HCEC 1CT (cell line): ENCODE data around the gene LMAN2L.

Experiments
- DNase-seq: peaks from one replicate; pipeline ENCODE4 v3.0.0-alpha.2; 2017

Gene LMAN2L

DNA sequence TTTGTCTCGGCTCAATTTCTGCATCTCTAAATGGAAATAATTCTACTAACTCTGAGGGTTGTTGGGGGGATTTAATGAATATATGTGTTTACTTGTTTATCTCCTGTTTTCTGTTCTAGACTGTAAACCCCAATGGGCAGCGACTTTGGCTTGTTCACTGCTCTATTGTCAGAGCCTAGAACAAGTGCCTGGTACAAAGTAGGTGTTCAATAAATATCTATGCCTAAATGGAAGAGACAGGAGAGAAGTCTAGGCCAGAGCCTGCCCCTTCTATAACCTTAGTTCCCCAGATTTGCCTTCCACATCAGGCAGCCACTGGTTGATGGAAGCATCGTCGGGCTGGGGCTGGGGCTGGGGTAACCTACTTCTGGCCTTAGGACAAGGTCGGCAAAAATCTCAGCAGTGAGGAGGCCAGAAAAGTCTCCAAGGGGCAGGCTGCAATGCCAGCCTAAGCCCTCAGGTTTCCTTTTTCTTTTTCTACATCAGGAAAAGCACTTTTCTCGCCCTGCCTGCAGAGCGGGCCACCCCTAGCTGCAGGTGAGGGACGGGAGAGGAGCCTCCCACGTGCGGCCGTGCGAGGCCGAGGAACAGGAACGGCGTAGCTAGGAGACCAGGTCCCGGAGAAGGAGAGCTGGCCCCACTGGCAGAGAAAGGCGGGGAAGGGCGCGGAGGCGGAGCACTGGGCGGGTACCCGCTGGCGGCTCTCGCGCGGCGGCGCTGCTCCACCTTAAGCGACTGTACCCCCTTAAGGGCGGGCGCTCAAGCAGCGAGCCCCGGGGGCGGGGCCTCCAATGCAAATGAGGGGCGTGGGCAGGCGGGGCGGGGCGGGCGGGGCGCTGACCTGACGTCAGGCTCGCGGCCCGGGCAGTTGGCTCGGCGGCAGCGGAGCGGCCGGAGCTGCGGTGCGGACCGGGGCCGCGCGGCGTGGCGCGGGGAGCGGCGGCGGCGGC lies 20.4 kb upstream of the LMAN2L start, which contains the start of gene CNNM4:
CNNM4 (plus strand) TSS at position 867 of the 950 bp plus-strand sequence. CDS start 98 bp downstream, outside the sequence.
- DNase-seq: peak; percentile 89

DNA sequence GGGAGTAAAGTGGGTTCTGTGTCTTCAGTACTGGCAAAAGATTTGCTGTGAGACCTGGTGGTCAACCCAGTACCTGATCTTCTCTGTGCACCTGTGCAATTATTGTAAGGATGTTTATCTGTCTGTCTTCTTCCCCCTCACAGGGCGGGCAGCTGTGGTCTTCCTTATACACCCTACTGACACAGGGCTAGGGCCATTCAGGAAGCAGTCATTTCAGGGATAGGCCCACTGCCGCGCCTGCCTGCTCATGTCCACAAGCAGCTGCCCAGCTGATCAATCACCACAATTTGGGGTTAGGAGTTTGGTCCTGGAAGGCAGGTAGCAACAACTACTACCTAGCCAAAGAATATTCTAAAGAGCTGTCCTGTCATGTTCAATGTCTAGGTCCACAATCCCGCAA lies 19.7 kb upstream of the LMAN2L start:
- no peak for DNase-seq

DNA sequence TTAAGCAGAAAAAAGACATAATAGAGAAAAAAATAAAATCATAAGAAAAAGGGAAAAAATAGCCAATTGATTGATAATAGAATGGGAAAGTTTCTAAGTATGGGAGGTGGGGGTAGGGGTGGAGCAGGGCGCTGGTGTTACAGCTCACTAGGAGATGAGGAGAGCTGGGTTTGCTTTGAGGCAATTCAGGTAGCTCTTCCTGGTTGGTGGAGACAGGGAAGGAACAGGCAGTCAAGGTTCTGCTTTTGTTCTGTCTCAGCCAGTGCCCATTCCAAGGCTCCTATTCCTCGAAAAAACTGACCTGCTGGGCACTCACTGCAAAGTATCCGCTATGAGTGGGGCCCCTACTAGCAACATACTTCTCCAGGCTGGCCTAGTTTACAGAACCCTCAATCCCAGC lies 19.1 kb upstream of the LMAN2L start:
- DNase-seq: no peak

DNA sequence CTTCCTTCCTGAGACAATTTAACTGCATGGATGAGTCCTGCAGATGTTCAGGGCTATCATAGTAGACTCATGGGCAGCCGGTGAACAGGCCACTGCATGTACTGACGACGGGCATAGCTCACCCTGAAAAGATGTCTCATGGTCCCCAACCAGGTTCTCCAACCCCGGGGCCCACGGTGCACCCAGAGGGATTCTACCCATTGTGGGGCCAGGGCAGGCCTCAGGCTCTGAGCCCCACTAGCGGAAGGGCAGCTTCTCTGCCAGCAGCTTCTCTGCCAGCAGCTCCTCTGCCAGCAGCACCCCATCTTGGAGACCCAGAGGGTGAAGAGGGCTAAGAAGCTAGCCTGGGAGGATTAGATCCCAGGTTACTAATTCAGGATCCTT lies 17.6 kb upstream of the LMAN2L start:
- no peak for DNase-seq

DNA sequence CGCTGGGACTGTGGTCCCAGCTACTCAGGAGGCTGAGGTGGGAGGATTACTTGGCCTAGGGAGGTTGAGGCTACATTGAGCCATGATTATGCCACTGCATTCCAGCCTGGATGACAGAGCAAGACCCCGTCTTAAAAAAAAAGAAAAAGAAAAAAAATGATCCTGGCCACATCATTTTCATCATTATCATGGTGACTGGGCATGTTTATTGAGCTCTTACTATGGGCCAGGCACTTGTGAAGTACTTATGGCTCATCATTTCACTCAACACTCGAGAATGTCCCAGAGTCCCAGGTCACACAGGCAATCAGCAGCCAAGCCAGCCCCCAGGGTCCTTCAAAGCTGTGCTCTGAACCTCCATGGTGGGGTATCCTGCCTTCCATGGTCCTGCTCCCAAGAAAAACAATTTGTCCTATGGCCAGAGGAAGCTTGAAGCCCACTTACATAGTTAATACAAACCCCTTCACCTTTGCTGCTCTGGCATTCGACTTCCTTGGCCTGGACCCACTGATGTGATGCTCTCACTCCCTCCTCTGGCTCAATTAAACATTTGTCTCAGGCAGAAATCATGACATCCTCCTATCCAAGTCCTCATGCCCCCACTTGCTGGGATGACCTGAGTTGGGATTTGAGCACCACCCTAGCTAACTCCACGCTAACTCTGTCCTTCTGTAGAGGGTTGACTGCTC lies 17.1 kb upstream of the LMAN2L start:
- DNase-seq: no peak

DNA sequence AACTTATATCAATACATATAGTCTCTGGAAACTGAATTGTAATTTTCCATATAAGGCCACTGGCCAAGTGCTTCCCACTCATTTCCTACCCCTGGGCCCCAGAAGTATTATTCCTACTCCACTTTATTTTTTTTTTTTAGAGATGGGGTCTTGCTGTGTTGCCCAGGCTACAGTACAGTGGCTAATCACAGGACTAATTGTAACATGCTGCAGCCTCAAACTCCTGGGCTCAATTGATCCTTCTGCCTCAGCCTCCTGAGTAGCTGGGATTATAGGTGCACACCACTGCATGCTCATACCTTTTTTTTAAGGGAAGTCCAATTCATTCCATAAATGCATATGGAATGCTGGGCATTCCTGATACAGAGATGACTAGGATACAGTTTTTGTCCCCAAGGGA lies 14.5 kb upstream of the LMAN2L start:
- DNase-seq: no peak

DNA sequence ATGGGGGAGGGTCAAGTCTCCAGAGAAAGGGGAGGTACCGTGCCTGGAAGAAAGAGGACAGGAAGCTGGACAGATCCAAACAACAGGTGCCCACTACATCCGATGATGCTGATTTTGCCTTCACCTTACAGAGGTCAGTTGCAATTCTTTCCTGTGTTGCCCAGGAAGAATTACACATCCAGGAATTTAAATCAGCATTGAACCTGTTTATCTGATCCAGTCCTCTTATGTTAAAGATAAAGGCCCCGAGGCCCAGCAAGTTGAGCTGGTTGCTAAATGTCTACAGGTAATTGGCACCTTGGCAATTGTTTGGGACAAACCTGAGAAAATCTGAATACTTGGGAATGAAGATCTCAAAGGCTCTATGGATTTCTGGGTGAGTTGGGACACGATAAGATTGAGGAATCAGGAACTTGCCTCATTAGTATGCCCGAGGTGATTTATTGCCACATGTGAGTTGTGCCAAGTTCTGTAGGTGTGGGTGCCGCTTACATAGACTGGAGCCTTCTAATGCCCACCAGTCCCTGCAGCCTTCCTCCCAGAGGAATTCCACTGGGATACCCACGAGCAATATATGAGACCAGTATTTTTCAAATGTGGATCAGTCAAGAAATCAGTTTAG lies 13.9 kb upstream of the LMAN2L start:
- DNase-seq: no peak

DNA sequence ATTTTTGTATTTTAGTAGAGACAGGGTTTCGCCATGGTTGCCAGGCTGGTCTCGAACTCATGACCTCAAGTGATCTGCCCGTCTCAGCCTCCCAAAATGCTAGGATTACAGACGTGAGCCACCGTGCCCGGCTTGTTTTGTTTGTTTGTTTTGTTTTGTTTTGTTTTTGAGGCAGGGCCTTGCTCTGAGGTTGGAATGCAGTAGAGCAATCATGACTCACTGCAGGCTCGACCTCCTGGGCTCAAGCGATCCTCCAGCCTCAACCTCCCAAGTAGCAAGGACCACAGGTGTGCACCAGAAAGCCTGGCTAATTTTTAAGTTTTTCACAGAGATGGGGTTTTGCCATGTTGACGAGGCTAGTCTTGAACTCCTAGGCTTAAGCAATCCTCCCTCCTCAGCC lies 11.9 kb upstream of the LMAN2L start:
- DNase-seq: no peak

DNA sequence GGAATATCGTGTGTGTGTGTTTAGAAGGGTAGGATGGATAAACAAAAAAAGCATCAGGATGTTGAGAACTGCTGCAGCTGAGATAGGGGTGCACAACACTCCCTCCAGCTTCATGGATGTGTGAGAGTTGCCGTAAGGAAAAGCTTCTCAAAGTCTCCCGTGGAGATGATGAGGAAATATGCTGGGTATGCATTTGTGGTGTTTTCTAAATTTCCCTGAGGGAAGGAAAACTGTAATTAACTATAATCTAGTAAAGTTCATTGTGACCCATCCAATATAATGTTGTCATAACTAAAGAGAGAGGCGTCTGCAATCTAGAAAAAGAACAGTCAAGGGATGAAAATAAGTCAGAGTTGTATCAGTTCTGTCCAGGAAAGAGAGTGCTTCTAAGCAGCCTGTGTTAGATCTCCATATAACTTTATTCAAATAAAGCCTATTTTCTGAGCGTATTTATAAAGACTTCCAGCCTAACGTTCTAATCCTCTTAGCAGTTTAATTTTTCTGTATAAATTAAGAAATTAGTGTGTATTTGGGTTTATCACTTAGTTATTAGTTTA lies 7.3 kb upstream of the LMAN2L start:
- no peak for DNase-seq

DNA sequence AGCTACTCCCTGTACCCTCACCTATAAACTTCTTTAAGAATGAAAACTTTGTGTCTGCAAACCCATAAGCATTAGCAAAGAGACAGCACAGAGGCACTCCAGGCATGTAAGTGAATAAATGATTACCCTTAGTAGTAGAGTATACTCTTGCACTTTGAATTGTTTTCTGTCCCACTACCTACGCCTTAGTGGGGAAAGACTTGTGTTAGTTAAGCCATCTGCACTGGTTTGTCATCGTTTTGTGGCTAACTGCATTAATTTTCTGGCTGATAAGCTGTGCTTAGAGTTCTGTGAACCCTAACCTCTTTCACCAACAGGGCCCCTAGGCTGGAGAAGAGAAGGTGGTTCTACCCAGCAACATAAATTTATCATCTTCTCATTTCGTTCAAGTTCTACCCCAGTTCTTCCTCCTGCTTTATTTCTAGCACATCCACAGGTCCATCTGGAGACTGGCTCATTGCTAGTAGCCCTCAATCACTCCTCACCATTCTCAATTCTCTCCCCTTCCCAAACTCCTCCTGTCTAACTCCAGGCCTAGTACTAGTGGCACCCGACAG lies 710 bp downstream of the LMAN2L start:
- DNase-seq: no peak

DNA sequence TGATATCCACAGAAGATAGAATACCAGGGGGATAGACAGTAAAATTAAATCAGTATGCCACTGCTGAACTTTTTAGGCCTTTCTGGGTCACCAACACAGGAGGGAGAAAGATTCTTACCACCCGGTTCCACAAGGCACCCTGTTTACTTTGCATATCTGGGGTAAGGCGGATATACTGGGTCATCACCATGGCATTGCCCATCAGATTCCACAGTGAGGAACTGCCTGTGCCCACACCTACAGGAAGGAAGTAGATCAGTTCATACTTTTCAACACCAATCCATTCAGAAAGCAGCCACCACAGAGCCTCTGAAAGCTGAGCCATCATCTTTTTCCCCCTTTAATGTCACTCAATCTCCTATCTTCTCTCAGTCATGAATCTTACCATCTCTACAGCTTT lies 2.0 kb downstream of the LMAN2L start:
- DNase-seq: no peak

DNA sequence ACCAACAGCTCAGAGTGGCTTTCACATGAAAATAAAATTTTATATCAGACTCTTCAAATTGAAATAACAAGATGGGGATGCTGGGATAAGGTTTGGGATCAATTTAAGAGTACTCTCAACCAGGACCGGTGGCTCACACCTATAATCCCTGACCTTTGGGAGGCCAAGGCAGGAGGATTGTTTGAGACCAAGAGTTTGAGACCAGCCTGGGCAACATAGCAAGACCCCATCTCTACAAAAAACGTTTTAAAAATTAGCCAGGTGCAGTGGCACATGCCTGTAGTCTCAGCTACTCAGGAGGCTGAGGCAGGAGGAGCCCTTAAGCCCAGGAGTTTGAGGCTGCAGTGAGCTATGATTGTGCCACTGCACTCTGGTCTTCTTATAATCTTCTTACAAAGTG lies 2.6 kb downstream of the LMAN2L start:
- DNase-seq: no peak

DNA sequence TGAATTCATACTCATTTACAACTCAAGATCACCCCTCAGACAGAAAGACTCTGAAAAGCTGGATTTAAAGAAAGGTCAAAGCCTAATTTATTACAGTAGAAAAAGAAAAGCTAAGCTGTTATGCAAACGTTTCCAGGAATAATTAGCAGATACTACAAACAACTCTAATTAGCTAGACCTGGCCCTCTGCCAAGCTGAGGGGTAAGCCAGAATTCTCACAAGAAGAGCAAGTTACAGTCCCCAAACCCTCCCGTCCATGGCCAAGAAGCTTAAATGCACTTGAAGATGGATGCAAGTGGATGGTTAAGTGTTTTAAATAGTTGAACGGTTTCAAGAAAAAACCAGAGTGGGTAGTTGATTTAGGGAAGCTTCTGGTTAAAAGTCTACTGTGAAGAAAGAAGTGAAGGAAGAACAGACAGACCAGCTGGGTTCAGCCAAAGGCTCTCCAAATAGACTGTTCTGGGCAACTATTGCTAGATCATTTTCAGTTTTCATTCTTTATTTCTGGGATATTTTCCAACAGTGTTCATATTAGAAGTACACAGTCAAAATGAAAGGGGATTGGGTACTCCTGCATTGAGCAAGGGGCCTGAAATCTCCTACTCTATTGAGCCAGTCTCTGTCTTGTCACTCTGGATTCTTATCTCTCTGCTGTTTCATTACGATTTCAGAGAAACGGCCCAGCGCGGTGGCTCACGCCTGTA lies 4.8 kb downstream of the LMAN2L start:
- no peak for DNase-seq

DNA sequence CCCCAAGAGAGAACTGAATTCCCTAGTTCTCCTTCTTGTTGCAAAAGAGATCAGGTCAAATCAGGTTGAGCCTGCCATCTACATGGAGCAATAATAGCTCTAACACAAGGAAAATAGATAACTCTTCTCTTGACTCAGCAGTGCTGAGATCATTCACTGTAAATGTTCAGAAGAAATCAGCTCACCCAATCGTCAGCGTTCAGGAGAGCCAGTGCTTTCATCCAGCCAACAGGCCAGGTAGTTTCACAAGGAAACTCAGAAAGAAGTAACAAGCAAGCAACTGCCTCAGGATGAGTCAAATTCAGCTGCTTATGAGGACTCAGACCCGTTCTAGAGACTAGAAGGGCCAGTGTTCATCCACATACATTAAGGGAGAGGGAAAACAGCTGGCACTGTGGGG lies 5.9 kb downstream of the LMAN2L start:
- DNase-seq: no peak

DNA sequence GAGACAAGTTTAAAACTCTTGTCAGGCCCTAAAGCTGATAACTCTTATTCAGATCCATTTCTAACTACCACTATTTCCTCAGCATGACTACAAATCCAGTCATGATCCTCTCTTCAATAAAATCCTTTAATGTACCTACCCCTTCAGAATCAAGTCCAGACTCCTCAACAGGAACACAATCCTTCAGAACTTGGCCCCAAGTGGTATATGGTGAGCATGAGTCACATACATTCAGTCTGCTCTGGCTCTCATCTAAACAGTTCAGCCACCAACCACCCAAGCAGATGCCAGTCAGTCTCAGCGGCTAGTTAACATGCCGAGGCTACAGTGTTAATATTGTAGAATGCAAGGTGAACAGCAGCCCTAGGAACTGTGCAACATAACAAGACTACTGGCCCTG lies 9.7 kb downstream of the LMAN2L start:
- peak; percentile 18 for DNase-seq

DNA sequence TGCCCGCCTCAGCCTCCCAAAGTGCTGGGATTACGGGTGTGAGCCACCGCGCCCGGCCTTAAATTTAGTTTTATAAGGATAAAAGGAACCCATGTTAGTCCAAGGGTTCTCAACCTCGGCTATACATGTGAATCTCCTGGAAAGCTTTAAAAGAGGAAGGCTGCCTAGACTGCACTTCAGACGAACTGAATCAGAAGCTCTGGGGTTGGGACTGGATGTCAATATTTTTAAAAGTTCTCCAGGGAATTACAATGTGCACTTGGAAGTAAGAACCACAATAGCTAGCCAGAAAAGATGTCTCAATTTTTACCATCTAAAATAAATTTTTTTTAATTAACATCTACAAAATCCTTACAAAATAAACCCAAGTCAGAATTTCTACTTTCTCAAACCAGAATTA lies 10.1 kb downstream of the LMAN2L start:
- no peak for DNase-seq

DNA sequence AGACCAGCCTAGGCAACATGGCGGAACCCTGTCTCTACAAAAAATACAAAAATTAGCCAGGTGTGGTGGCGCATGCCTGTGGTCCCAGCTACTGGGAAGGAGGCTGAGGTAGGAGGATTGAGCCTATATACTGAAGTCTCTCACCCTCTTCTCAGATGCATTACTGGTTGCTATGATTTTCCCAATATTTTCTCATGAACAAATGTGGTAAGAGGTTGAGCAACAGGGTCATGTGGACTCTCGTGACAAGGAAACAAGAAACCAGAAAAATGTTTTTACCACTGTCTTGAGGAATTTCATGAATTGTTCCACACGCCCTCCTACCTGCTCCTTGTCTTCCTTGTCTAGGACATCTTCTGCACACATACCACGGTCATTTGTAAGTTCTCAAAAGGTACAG lies 12.4 kb downstream of the LMAN2L start:
- DNase-seq: no peak

DNA sequence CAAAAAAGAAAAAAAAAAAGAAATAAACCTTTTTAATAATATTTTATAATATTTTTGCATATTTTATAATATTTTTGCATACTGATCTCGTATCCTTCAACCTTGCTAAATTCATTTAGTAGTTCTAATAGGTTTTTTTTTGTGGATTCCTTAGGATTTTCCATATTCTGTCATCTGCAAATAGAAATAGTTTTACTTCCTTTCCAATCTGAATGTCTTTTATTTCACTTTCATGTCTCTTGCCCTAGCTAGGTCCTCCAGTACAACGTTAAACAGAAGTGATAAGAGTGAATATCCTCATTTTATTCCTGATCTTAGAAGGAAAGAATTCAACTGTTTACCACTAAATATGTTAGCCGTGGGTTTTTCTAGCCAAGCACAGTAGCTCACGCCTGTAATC lies 13.7 kb downstream of the LMAN2L start:
- DNase-seq: no peak

DNA sequence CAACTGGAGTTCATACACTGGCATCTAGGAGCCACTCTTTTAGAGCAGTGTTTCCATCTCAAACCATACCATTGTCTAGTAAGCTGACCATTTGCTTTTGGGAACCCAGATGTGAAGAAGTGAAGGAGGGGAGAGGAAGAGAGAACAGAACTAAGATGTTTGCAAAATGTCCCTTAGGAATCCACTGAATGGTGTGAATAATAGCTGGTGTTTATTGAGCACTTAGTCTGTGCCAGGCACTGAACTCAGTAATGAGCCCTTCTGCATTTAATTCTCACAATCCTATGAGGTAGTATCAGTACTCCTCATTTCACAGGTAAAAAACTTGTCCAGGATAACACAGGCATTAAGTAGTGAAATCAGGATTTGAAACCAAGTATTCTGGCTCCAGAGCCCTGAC lies 23.5 kb downstream of the LMAN2L start:
- DNase-seq: no peak

DNA sequence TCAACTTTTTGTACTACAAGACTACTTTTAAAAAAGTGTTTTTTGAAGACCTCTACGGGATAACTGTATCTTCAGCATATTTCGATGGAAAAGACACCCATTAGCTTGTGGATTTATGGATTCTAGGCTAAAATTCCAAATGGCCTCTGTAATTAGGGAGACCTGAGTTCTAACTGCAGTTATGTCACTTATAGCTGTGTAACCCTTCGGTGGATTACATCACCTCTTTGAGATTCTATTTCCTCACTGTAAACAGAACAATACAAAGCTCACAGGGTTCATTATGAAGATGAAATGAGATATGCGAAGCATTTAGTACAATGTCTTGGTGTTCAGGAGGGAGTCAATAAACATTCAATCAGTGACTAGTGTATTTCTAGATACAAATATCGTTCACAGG lies 24.2 kb downstream of the LMAN2L start:
- DNase-seq: no peak

DNA sequence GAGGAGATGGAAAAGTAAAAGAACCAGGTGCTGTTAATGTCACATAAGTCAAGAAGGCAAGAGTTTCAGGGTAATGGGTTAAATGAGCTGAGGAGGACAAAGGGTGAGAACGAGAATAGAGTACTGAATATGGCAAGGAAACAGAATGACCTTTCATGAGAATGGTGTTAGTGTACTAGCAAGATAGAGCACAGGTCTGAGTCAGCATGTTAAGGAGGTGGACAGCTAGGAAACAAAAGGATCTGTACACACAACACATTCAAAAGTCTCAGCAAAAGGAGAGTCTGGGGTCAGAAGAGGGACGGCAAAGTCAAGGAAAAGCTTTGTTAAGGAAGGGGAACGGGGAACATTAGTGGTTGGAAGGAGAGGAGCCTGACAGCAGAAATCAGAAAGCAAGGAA lies 28.9 kb downstream of the LMAN2L start:
- DNase-seq: no peak

DNA sequence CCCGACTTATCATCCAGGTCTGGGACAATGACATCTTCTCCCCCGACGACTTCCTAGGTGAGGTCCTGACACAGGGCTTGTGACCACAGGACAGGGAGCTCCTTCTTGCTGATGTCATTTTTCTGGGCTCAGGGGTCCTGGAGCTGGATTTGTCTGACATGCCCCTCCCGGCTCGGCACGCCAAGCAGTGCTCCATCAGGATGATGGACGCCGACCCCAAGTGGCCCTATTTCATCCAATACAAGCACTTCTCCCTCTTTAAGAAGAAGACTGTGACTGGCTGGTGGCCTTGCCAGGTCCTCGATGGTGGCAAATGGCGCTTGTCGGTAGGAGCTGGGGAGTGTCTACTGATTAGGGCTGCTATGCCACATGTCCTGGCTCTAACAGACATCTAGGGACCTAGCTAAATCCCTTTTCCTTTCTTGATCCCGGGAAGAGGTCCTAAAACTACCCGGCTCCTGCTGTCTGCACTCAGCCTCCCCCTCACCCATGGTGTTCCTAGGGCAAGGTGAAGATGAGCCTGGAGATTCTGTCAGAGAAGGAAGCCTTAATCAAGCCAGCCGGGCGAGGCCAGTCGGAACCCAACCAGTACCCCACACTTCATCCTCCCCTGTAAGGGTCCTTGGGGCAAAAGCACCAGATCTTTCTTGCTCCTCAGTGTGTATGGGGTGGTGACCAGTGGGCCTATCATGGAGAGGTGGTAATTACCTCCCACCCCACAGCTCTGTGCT lies 36.7 kb downstream of the LMAN2L start:
- DNase-seq: no peak
